GM21619 (cell line): ENCODE data around the gene ACTR3C.
"Not testable (repeated sequence)": the region's sequence is repeated elsewhere in the genome, so short reads cannot be mapped to it uniquely, and the experiment has no call there.

Source experiments
- ATAC-seq: cut with Tn5 transposase; IDR thresholded peaks from one replicate; pipeline ENCODE4 v1.9.1; 2021; ENCODE audit not compliant: unreplicated experiment

ACTR3C gene

DNA sequence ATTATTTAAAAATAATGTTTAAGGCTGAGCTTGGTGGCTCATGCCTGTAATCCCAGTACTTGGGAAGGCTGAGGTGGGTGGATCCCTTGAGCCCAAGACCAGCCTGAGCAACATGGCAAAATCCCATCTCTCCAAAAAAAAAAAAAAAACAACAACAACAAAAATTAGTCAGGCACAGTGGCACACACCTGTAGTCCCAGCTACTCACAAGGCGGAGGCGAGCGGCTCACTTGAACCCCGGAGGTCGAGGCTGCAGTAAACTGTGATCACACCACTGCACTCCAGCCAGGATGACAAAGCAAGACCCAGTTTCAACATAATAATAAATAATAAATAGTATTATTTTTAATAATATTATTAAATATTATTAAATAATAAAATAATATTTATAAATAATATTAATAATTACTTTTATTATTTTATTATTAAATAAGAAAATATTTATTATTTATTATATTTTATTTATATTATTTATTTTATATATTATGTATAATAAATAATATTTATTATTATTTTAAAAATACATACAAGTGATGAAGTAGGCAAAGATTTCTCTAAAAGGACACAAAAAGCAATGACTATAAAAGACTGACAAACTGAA lies 8.6 kb downstream of the ACTR3C start:
- no peak for ATAC-seq

DNA sequence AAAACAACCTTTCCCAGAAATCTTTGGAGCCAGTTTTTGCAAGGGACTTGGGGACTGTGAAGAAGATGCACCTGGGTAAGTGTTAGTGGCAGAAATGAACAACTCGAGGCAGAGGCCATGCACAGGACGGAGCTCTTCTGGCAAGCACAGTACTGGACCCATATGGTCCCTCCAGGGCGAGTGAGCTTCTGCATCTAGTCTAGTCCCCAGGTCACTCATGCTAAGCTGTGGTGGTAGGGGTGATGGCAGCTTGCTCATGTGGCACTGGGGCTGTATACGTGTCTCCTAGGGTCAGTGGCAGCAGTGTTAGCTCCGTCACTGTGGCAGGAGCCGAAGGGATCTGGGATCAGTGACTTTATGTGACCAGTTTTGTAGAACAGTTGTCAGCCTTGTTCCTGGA lies 9.5 kb downstream of the ACTR3C start:
- no peak for ATAC-seq

DNA sequence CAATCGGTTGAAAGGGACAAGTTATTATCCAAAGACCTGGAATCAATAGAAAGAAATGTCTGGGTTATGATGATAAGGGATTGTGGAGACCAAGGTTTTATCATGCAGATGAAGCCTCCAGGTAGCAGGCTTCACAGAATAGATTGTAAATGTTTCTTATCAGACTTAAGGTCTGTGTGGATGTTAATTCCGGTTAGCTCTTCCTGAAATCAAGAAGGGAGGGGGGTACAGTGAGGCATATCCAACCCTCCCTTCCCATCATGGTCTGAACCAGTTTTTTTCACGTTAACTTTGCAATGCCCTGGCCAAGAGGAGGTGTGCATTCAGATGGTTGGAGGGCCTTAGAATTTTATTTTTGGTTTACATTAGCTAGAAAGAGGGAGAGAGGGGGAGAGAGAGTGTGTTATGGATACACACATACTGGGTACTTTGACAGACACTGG lies 10.0 kb downstream of the ACTR3C start:
- ATAC-seq, result no peak

GRCh38 chr7:150312649-150313366 lies 10.5 kb downstream of the ACTR3C start:
- ATAC-seq, result not testable (repeated sequence)

GRCh38 chr7:150311711-150312110 lies 11.6 kb downstream of the ACTR3C start:
- no peak for ATAC-seq

GRCh38 chr7:150311146-150311545 lies 12.2 kb downstream of the ACTR3C start:
- no peak for ATAC-seq

- ATAC-seq, result no peak
Observed at GRCh38 chr7:150308575-150308974, 14.8 kb downstream of the ACTR3C start.

- ATAC-seq, result no peak
Observed at GRCh38 chr7:150307904-150308303, 15.4 kb downstream of the ACTR3C start.

DNA sequence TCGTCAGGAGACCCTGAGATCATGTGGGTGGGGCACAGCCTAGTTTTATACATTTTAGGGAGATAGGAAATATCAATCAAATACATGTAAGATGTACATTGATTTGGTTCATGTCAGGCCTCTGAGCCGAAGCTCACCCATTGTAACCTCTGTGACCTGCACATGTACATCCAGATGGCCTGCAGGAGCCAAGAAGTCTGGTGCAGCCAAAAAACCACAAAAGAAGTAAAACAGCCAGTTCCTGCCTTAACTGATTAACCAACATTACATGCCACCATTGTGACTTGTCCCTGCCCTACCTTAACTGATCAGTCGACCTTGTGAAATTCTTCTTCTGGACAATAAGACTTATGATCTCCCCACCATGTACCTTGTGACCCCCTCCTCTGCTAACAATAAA lies 16.2 kb downstream of the ACTR3C start:
- ATAC-seq, result no peak

DNA sequence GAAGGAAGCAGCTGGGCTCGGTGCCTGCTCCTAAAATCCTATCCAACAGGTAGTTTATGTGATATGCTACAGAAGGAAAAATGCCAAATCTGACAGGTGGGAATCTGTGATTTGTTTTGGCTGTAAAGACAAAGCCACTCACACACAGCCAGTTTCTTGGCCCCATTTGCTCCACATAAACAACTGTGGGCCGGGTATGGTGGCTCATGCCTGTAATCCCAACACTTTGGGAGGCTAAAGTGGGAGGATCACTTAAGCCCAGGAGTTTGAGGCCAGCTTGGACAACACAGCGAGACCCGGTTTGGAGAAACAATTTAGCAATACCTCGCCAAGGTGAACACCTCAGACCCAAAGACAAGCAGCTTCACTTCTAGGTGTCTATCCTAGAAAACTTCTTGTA lies 17.0 kb downstream of the ACTR3C start:
- not testable (repeated sequence) for ATAC-seq

- ATAC-seq, result not testable (repeated sequence)
Observed at GRCh38 chr7:150305903-150306284, 17.5 kb downstream of the ACTR3C start.

- not testable (repeated sequence) for ATAC-seq
Observed at GRCh38 chr7:150305259-150305902, 18.0 kb downstream of the ACTR3C start.

GRCh38 chr7:150304499-150305258 lies 18.7 kb downstream of the ACTR3C start:
- not testable (repeated sequence) for ATAC-seq

- ATAC-seq, result not testable (repeated sequence)
Observed at GRCh38 chr7:150302908-150303310, 20.4 kb downstream of the ACTR3C start.

DNA sequence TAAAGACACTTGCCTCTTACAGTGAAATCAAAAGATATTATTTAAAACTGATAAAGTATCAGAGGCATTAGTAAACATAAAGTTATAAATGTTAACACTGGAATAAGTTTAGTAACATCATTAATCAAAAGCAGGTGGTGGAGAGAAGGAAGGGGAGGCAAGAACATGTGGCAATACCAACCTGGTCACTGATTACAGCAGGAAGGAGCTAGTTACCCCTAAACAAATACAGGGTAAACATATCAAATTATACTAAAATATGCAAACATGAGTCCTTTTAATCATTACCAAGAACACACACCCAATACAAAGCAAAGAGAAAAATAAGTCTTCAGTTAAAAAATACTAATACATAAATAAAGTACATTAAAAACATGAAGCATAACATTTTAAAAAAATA lies 25.4 kb downstream of the ACTR3C start:
- ATAC-seq, result not testable (repeated sequence)

DNA sequence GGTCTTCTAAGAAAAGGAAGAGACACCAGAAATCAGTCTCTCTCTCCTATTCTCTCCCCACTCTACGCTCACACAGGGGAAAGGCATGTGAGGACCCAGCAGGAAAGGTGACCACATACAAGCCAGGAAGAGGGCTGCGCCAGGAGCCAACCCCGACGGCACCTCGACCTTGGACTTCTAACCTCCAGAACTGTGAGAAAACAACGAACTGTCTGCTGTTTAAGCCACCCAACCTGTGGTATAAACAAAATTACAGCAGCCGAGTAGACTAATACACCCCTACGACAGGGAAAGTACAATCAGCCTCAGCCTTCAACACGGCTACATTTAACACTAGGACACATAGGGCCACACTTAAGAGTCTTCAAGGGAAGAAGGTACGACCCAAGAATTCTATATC lies 26.5 kb downstream of the ACTR3C start:
- ATAC-seq, result not testable (repeated sequence)

DNA sequence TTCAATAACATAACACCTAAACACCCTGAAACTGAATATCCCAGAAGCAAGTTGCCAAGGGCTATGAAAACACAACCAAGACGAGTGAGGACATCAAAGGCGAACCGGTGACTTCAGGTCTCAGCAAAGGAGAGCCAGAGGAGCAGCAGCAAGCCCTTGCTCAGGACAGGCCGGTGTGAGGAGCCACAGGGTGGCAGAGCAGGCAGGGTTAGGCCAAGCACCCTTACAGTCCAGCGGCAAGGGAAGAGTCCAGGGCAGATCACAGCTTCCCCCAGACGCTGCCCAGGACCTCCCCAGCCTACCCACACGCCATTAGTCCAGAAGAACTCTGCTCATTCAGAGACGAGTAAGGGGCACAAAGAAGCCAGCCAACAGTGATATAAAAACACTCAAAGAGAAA lies 27.7 kb downstream of the ACTR3C start:
- not testable (repeated sequence) for ATAC-seq

DNA sequence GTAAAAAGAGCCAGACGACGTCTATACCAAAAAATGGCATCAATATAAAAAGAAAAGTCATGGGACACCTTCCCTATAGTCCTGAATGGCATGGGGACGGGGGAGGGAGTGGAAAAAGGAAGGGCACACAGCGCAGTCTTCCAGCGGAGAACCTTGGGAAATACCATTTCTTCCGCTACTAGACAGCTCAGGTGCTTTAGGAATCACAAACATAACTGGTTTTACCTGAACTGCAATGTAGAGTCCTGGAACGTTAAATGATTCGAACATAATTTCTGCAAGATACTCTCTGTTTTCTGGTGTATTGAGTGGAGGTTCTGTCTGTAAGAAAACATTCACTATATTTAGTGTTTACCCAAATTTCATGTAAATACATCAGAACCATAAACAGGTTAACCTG lies 28.3 kb downstream of the ACTR3C start:
- not testable (repeated sequence) for ATAC-seq

DNA sequence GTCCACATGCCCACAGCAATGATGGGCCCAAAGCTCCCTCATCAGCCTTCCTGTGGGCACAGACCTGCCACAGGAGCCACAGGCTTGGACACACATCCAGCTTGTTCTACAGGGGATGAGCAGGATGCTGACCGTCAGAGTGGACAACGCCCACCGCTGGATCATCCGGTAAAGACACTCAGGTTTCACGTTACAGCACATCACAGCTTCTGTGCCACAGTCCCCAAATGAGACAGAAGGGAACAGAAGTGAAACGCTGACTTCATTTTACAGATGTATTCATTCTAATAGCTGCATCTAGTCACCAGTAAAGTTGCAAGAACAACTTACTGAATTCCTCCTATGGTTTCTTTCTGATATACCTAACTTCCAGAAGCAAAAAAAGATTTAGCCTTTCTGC lies 33.0 kb downstream of the ACTR3C start:
- ATAC-seq, result not testable (repeated sequence)

DNA sequence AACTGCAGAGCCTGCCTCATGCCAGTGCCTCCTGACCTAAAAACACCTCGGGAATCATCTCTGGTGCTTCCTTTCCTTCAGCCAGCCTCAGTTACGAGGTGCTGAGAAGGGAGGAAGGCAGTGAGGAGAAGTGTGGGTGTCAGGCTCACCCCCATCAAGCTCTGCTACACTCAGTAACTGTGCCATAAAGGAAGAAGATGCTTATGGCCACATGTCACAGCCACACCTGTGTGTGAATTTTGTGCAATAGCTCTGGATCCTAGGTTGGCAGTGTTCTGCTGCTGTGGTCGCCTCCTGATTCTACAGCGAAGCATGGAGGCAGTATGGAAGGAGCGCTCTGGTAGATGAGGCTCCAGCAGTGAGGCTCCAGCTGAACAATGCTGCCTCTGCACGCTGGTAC lies 34.5 kb downstream of the ACTR3C start:
- not testable (repeated sequence) for ATAC-seq

DNA sequence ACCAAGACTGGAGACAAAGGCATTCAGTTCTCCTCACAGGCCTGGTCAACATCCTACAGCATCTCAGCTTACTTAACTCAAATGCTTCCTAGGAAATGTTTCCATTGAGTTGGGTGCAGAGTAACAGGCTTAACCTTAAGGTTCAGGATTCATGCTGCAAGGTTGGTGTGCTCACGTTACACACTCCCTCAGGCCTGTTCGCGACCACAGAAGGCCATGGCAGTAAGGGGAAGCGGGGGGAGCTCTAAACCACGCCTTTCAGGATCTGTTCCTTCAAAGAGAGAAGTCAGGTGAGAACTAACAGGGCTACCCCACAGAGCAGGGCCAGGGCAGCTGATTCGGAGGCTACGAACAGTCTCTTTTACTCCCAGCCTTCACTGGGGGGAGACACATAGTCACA lies 35.5 kb downstream of the ACTR3C start:
- ATAC-seq, result not testable (repeated sequence)
